Measurements from ENCODE around the gene C16orf74.

DNA sequence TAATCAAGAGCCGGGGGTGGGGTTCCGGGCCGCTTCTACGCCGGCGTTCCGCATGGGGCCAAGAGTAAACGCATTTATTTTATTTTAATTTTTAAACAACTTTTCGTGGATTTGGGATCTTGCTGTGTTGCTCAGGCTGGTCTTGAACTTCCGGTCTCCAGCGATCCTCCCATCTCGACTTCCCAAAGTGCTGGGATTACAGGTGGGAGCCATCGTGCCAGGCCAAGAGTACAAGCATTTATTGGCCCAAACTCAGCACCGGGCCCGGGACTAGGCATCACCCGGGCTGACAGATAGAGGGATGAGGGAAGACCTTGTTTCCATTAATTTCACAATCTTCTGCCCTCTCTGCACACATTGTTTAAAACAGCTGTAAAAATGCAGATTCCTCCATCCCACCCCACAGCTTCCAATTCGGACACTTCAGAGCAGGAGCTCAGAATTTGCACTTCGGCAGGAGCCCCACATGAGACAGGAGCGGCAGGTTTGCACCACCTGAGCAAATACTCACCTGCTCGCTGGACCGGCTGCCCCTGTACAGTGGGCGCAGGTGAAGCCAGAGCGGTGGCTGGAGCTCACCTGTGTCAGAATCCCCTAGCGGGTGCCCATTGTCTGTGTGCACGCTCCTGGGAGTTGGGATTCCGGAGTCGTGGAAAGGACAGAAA, 61.5 kb downstream of the C16orf74 start:
- TF ChIP-seq KDM4A (IDR thresholded peaks at IDR 0.05; ENCODE audit: low read depth, low read length, severe bottlenecking) (no peak), POLR2AphosphoS5 (IDR thresholded peaks at IDR 0.05; ENCODE audit: low read depth, low read length) (no peak), RAD21 (IDR thresholded peaks at IDR 0.05 in 1 of 2, conservative IDR thresholded peaks at IDR 0.05 in 1 of 2; ENCODE audit: low read depth in 2 of 2, low read length in 2 of 2) (no peak)
